Dendritic cell treated with granulocyte-macrophage colony-stimulating factor and Interleukin-4, amounts not matched to agents 40 ng/mL and 50 ng/mL, for 4 days (primary cell): ENCODE data around the gene ABCG4.
A peak's percentile ranks its signal among the peaks of the same experiment; 100 is the strongest.
"Not testable (repeated sequence)": the region's sequence is repeated elsewhere in the genome, so short reads cannot be mapped to it uniquely, and the experiment has no call there.

Experiments
- H3K27ac Mint-ChIP-seq: one replicate; pipeline ENCODE4 v1.8.0; 2022; ENCODE audit warnings: mild to moderate bottlenecking, mixed read lengths
- H3K27me3 Mint-ChIP-seq: one replicate; pipeline ENCODE4 v1.8.0; 2022; ENCODE audit warnings: mild to moderate bottlenecking, mixed read lengths
- H3K36me3 Mint-ChIP-seq: one replicate; pipeline ENCODE4 v1.8.0; 2022; ENCODE audit warnings: low read depth, mixed read lengths
- H3K4me1 Mint-ChIP-seq: one replicate; pipeline ENCODE4 v1.8.0; 2022; ENCODE audit warnings: low read depth, mixed read lengths
- H3K4me3 Mint-ChIP-seq: one replicate; pipeline ENCODE4 v1.8.0; 2022; ENCODE audit warnings: mild to moderate bottlenecking, moderate library complexity, mixed read lengths
- H3K9me3 Mint-ChIP-seq: one replicate; pipeline ENCODE4 v1.8.0; 2022; ENCODE audit warnings: mixed read lengths
- intact Hi-C: fragments of 100-400 bp; cut with micrococcal nuclease; formaldehyde crosslinking; loops from one replicate; pipeline ENCODE4 v1.15.0; 2022

The ABCG4 gene

DNA sequence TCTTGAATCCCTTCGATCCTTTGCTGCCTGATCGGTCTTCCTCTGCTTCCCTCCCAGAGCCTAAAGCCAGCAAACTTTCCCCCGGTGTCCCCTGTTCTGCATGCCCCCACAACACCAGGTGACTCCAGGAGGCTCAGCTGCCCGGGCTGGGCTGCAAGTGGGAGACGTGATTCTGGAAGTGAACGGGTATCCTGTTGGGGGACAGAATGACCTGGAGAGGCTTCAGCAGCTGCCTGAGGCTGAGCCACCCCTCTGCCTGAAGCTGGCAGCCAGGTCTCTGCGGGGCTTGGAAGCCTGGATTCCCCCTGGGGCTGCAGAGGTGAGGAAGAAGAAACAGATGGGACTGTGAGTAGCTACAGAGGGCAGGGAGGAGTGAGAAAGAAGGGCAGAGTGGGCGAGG is 40.0 kb downstream of the ABCG4 start:
- Mint-ChIP-seq H3K9me3 (no peaks in the 10 kb centered on the region), H3K27me3 (peaks cover 3% of the 10 kb centered on the region), H3K4me3 (no peak overlapping the region), H3K27ac (no peak overlapping the region), H3K36me3 (peaks cover 5% of the 10 kb centered on the region), H3K4me1 (peaks cover 24% of the 10 kb centered on the region)
- intact Hi-C loops = no loop called here

DNA sequence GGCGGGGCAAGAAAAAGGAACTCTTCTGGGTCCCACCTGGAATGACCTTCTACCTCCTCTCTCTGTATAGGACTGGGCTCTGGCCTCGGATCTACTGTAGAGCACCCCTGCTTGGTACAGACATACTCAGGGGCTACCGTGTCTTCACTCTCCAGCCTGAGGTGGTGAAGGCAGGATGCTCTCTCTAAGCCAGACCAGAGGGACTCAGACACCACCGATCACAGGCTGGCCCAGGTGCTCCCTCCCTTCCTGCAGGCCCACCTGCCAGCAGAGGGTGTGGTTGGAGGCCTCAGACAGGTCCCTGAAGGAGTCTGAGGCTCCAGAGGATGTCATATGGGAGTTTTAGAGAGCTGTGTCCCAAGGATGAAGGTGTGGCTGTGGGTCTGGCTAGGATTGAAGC is 40.5 kb downstream of the ABCG4 start:
- Mint-ChIP-seq H3K9me3 (no peaks in the 10 kb centered on the region), H3K36me3 (no peaks in the 10 kb centered on the region), H3K27ac (no peak overlapping the region), H3K27me3 (peaks cover 3% of the 10 kb centered on the region), H3K4me3 (no peak overlapping the region), H3K4me1 (peaks cover 25% of the 10 kb centered on the region)
- intact Hi-C loops = no loop called here

- H3K4me1 Mint-ChIP-seq = peaks cover 36% of the 10 kb centered on the region
- H3K36me3 Mint-ChIP-seq = no peaks in the 10 kb centered on the region
- no peak overlapping the region for H3K4me3 Mint-ChIP-seq
- H3K27ac Mint-ChIP-seq = no peak overlapping the region
- H3K27me3 Mint-ChIP-seq = peaks cover 3% of the 10 kb centered on the region
- intact Hi-C loops = no loop called here
- no peaks in the 10 kb centered on the region for H3K9me3 Mint-ChIP-seq
Observed at GRCh38 chr11:119190531-119190930, 41.7 kb downstream of the ABCG4 start.

GRCh38 chr11:119191265-119191664 is 42.4 kb downstream of the ABCG4 start:
- H3K9me3 Mint-ChIP-seq, H3K4me3 Mint-ChIP-seq, H3K27ac Mint-ChIP-seq, H3K36me3 Mint-ChIP-seq, H3K27me3 Mint-ChIP-seq, intact Hi-C loops: not testable (repeated sequence)
- peaks cover 41% of the 10 kb centered on the region for H3K4me1 Mint-ChIP-seq

- intact Hi-C loops = no loop called here
- H3K27me3 Mint-ChIP-seq = no peaks in the 10 kb centered on the region
- H3K4me3 Mint-ChIP-seq = no peak overlapping the region
- H3K4me1 Mint-ChIP-seq = peaks cover 49% of the 10 kb centered on the region
- H3K36me3 Mint-ChIP-seq = no peaks in the 10 kb centered on the region
- no peaks in the 10 kb centered on the region for H3K9me3 Mint-ChIP-seq
- peak overlapping the region; percentile 18 for H3K27ac Mint-ChIP-seq
Observed at GRCh38 chr11:119192111-119192510, 43.3 kb downstream of the ABCG4 start.

GRCh38 chr11:119193001-119193400 is 44.1 kb downstream of the ABCG4 start:
- H3K4me1 Mint-ChIP-seq = peaks cover 51% of the 10 kb centered on the region
- H3K4me3 Mint-ChIP-seq = no peak overlapping the region
- H3K36me3 Mint-ChIP-seq = no peaks in the 10 kb centered on the region
- intact Hi-C loops = no loop called here
- no peaks in the 10 kb centered on the region for H3K9me3 Mint-ChIP-seq
- H3K27me3 Mint-ChIP-seq = no peaks in the 10 kb centered on the region
- no peak overlapping the region for H3K27ac Mint-ChIP-seq

DNA sequence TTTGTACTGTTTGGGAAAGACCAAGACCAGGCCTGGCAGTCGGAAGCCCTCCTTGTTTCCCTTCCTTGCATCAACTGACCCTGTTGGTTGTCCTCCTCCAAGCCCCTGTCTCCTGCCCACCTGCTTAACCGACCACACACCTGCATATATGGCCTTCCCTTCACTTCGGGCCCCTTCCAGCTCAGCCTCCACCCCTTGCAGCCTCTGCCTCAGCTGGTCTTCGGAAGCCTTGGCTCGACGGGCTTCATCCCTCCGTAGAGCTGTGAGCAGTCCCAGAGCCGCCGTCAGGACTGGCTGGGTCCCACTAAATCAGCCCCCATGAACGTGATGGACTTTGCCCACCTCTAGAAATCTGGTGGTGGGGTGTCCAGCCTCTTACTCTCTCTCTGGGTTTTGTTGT is 44.8 kb downstream of the ABCG4 start:
- H3K4me3 Mint-ChIP-seq = no peak overlapping the region
- H3K36me3 Mint-ChIP-seq = no peaks in the 10 kb centered on the region
- H3K27ac Mint-ChIP-seq = no peak overlapping the region
- intact Hi-C loops = no loop called here
- peaks cover 51% of the 10 kb centered on the region for H3K4me1 Mint-ChIP-seq
- no peaks in the 10 kb centered on the region for H3K9me3 Mint-ChIP-seq
- no peaks in the 10 kb centered on the region for H3K27me3 Mint-ChIP-seq

DNA sequence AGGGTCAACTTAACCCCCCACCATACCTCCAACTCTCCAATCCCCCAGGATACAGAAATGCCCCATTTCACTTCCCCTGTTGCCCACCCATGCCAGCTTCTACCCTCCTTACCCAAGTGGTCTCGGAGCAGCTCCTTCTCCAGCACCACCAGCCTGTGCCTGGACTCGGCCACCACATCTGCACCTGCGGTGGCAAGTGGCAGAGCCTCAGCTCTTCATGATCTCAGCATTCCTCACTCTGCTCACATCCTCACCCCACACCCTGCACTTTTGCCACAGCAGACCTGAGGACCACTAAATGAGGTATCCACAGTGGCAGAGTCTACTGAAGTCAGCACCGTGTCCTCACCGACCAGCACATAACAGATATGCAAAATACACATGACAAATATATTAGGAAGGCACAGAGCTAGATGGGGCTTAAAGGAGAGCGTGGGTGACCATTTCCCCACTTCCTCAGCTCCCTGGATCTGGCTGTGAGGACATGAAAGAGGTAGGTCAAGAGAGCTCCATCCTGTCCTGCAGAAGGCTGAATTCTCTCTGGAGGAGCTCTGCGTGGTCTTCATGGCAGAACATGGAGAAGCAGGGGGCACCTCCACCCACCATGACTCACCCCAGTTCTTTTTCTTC is 46.1 kb downstream of the ABCG4 start:
- H3K36me3 Mint-ChIP-seq = no peaks in the 10 kb centered on the region
- no peak overlapping the region for H3K27ac Mint-ChIP-seq
- intact Hi-C loops = loop anchor here (5.0 kb wide), 1 partner anchor 48 kb away; the partner anchor contains the start of gene ABCG4
- no peaks in the 10 kb centered on the region for H3K27me3 Mint-ChIP-seq
- no peaks in the 10 kb centered on the region for H3K9me3 Mint-ChIP-seq
- peaks cover 51% of the 10 kb centered on the region for H3K4me1 Mint-ChIP-seq
- no peak overlapping the region for H3K4me3 Mint-ChIP-seq

- Mint-ChIP-seq H3K4me3 (no peak overlapping the region), H3K27ac (peak overlapping the region; percentile 61), H3K36me3 (no peaks in the 10 kb centered on the region), H3K4me1 (peaks cover 51% of the 10 kb centered on the region), H3K9me3 (no peaks in the 10 kb centered on the region), H3K27me3 (no peaks in the 10 kb centered on the region)
- intact Hi-C loops = loop anchor here (2.0 to 5.0 kb wide), 2 partner anchors 27 to 48 kb away; partner anchors contain the start of genes ABCG4 and NLRX1
Observed at GRCh38 chr11:119195680-119196079, 46.8 kb downstream of the ABCG4 start.

DNA sequence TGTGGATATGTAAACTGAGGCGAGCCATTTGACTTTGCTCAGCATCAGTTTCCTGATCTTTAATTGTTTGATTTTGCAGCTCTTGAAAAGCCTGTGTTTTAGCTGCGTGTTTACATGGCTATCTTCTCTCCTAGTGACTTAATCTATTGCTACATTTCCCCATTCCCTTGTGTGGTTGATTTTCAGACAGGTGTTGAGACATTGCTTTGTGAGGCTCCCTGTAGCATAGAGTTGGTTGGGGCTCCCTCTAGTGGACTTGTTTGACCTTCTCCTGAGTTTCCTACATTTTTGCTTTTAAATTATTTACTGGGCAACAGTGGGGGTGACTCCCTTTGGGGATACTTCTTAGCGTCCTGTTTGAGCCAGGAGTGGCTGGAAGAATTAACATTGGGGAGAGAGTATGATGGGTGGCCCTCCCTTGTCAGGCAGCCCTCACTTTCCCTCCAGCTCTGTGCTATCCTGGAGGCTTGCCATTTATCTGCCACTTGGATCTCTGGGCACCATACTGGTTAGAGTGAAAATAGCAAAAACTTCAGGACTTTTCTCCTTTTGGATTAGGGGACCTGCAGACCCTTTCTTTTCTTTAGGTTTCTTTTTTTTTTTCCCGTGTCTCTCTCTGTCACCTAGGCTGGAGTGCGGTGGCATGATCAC is 48.1 kb downstream of the ABCG4 start:
- H3K36me3 Mint-ChIP-seq = no peaks in the 10 kb centered on the region
- peaks cover 45% of the 10 kb centered on the region for H3K4me1 Mint-ChIP-seq
- H3K4me3 Mint-ChIP-seq = no peak overlapping the region
- no peak overlapping the region for H3K27ac Mint-ChIP-seq
- no peaks in the 10 kb centered on the region for H3K27me3 Mint-ChIP-seq
- intact Hi-C loops = loop anchor here (2.0 to 5.0 kb wide), 2 partner anchors 28 to 50 kb away; partner anchors contain the start of genes ABCG4 and NLRX1
- H3K9me3 Mint-ChIP-seq = no peaks in the 10 kb centered on the region

DNA sequence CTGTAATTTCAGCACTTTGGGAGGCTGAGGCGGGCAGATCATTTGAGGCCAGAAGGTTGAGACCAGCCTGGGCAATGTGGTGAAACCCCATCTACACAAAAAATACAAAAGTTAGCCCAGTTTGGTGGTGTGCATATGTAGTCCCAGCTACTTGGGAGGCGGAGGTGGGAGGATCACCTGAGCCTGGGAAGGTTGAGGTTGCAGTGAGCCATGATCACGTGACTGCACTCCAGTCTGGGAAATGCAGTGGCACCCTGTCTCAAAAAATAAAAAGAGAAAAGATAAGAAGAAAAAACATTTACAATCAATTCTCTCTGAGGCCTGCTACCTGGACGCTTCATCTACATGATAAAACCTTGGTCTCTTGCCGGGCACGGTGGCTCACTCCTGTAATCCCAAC is 50.1 kb downstream of the ABCG4 start:
- intact Hi-C loops = loop anchor here (5.0 kb wide), 1 partner anchor 52 kb away; the partner anchor contains the start of gene ABCG4
- no peaks in the 10 kb centered on the region for H3K9me3 Mint-ChIP-seq
- peaks cover 33% of the 10 kb centered on the region for H3K4me1 Mint-ChIP-seq

DNA sequence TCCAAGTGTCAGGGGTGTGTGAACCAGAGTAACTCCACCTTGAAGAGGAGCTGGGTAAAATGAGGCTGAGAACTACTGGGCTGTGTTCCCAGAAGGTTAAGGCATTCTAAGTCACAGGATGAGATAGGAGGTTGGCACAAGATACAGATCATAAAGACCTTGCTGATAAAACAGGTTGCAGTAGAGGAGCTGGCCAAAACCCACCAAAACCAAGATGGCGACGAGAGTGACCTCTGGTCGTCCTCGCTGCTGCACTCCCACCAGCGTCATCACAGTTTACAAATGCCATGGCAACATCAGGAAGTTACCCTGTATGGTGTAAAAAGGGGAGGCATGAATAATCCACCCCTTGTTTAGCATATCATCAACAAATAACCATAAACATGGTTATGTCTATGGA is 52.4 kb downstream of the ABCG4 start:
- intact Hi-C loops, H3K36me3 Mint-ChIP-seq, H3K27me3 Mint-ChIP-seq, H3K4me3 Mint-ChIP-seq, H3K9me3 Mint-ChIP-seq: not testable (repeated sequence)
- peak overlapping the region; percentile 63 for H3K27ac Mint-ChIP-seq
- H3K4me1 Mint-ChIP-seq = peaks cover 36% of the 10 kb centered on the region

More for the DNA sequence above, 50.1 kb downstream of the ABCG4 start:
- no peaks in the 10 kb centered on the region for H3K27me3 Mint-ChIP-seq
- no peak overlapping the region for H3K27ac Mint-ChIP-seq
- H3K36me3 Mint-ChIP-seq = no peaks in the 10 kb centered on the region
- H3K4me3 Mint-ChIP-seq = no peak overlapping the region

DNA sequence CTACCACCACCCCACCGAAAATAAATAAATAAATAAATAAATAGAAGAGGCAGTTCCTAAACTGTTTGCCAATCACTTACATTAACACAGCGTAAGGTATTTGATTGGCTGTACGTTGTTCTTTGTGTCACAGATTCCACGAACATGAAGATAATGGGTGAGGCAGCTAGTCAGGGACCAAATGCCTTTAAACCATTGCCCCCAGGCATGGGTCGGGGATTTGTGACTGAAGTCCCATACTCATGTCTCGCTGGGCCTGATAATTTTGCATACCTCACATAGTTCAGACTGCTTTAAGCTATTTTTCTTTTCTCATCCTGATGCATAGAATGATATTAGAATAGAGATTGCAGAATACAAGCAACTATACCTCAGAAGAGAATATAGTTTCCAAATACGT is 53.7 kb downstream of the ABCG4 start:
- H3K9me3 Mint-ChIP-seq = no peaks in the 10 kb centered on the region
- H3K27me3 Mint-ChIP-seq = no peaks in the 10 kb centered on the region
- H3K27ac Mint-ChIP-seq = no peak overlapping the region
- peaks cover 26% of the 10 kb centered on the region for H3K4me1 Mint-ChIP-seq
- H3K36me3 Mint-ChIP-seq = peaks cover 15% of the 10 kb centered on the region
- intact Hi-C loops = no loop called here
- H3K4me3 Mint-ChIP-seq = no peak overlapping the region

DNA sequence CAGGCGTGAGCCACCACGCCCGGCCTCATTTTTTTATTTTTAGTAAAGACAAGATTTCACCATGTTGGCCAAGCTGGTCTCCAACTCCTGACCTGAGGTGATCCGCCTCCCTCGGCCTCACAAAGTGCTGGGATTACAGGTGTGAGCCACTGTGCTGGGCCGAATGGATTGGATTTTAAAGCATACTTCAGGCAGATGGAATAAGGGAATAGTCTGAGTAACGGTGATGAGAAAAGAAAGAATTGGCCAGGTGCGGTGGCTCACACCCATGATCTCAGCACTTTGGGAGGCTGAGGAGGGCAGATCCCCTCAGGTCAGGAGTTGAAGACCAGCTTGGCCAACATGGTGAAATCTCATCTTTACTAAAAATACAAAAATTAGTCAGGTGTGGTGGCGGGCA is 55.2 kb downstream of the ABCG4 start:
- Mint-ChIP-seq H3K27ac (peak overlapping the region; percentile 61), H3K27me3 (no peaks in the 10 kb centered on the region), H3K4me3 (no peak overlapping the region), H3K4me1 (peaks cover 30% of the 10 kb centered on the region), H3K36me3 (peaks cover 18% of the 10 kb centered on the region), H3K9me3 (no peaks in the 10 kb centered on the region)
- intact Hi-C loops = no loop called here
